Heart right ventricle (tissue), 16 donors: ENCODE data around the gene PAX2. TPM values are rescaled to one million over a fixed set of nuclear protein-coding genes. Genes with fewer than 3 reads are reported as not detected.

Experiments used
- ATAC-seq, 8 donors: fragments of 200-7000 bp; cut with Tn5 transposase; one replicate each; pipeline ENCODE4 v1.9.1; 2020; ENCODE audit warnings: mild to moderate bottlenecking in 8 of 8, moderate library complexity in 8 of 8, moderate number of reproducible peaks in 1 of 8
- DNase-seq, 2 donors: peaks; one replicate each; pipeline ENCODE4 v3.0.0-alpha.2; 2020
- H3K27ac ChIP-seq, 10 donors: fragments of 200-600 bp; sonication (generic) in 2 of 10; one replicate each; pipeline versions ENCODE4 v1.5.0 to v1.8.0; 2020 to 2022; ENCODE audit warnings: mild to moderate bottlenecking in 3 of 10
- H3K27me3 ChIP-seq, 7 donors: fragments of 200-600 bp; one replicate each; pipeline ENCODE4 v1.8.0; 2021 to 2022; ENCODE audit warnings: mild to moderate bottlenecking in 2 of 7
- H3K36me3 ChIP-seq, 9 donors: fragments of 200-600 bp; sonication (generic) in 1 of 9; one replicate each; pipeline versions ENCODE4 v1.5.0 to v1.8.0; 2020 to 2022; ENCODE audit warnings: mild to moderate bottlenecking in 2 of 9
- H3K4me1 ChIP-seq, 9 donors: fragments of 200-600 bp; sonication (generic) in 1 of 9; one replicate each; pipeline versions ENCODE4 v1.5.0 to v1.8.0; 2020 to 2022; ENCODE audit warnings: mild to moderate bottlenecking in 4 of 9
- H3K4me3 ChIP-seq, 10 donors: fragments of 200-600 bp; sonication (generic) in 2 of 10; one replicate each; pipeline versions ENCODE4 v1.5.0 to v1.8.0; 2020 to 2022; ENCODE audit warnings: mild to moderate bottlenecking in 7 of 10, moderate library complexity in 2 of 10
- H3K9me3 ChIP-seq, 11 donors: fragments of 200-600 bp in 10 of 11; sonication (generic) in 2 of 11; one replicate each; pipeline versions ENCODE4 v1.5.0 to v1.8.0; 2013 to 2022; ENCODE audit warnings: mild to moderate bottlenecking in 2 of 11, control low read depth in 1 of 11, moderate library complexity in 1 of 11
- WGBS, 2 donors: extraction: QIAGEN DNeasy Blood & Tissue Kit; methylation state at CpG; one replicate each; pipeline ENCODE4 v1.1.7; 2013; ENCODE audit warnings: inconsistent platforms in 1 of 2; 5-methylcytosine and 5-hydroxymethylcytosine counted together
- intact Hi-C, 10 donors: fragments of 100-400 bp; cut with DNase I; formaldehyde crosslinking; loops; one replicate each; pipeline versions ENCODE4 v1.11.1 to v1.14.2; 2022
- polyA plus RNA-seq, 2 donors: library from polyadenylated mRNA; stranded (reverse); fragments of 200-250 nt; gene quantifications; one replicate each; pipeline ENCODE4 v1.2.3, GENCODE V29; 2013
- total RNA-seq, 10 donors: library from RNA; stranded (reverse); fragmentation: NEBNext Ultra II Directional in 3 of 10; extraction: Animal tissue kit (Norgen Biotek cat#: 25700) in 3 of 10; gene quantifications; one replicate each; pipeline versions ENCODE4 v1.2.1 to v1.2.4, GENCODE V29; 2021 to 2023
- TF ChIP-seq, protein P1 (sequence below), 9 donors: fragments of 200-600 bp; sonication (generic) in 2 of 9; IDR thresholded peaks; one replicate each; pipeline versions ENCODE4 v1.5.0 to v1.8.0; 2021 to 2022; ENCODE audit warnings: antibody characterized with exemption in 9 of 9, mild to moderate bottlenecking in 5 of 9, moderate library complexity in 1 of 9
- donor health status: Arrhythmogenic right ventricular cardiomyopathy.
- donor health status: ischemic (EF 13 %, LVEDD 7.1; RV severe dilation, severe dysfunction).
- donor health status: healthy with polysubstance abuse.
- donor health status: DM: no; HTN: yes; CAD: no.
- donor health status: DM: no; HTN: no; CAD: no.
- donor health status: ischemic (EF 25% LVEDD 6.9; RV normal size, moderate dysfunction).
- donor health status: ischemic (EF 25% LVEDD 5.7; RV mildly dilated, moderate dysfunction).
- donor health status: healthy.
- donor health status: DM: yes; HTN: yes; CAD: no.
- donor health status: Ischemic cardiomyopathy.
- donor health status: ischemic (EF 35%, LVEDD 5.7; RV mildly dilated, moderate dysfunction).
- donor health status: nonischemic (EF 11% LVEDD 7.7; RV severe dilation, severe dysfunction).
- donor health status: DM: yes; HTN: yes; CAD: no.
- donor health status: PGD.
- donor health status: ischemic (EF 29% LVEDD 5.4; RV normal size, mild dysfunction).
- donor health status: nonischemic (EF 23%, LVEDD 6.1; RV moderate dilation, normal function).

The PAX2 gene
- total and polyA plus RNA-seq, 12 donors = not detected

GRCh38 chr10:100831742-100832141 lies 86.4 kb downstream of the PAX2 start:
- TF ChIP-seq, protein P1, sequence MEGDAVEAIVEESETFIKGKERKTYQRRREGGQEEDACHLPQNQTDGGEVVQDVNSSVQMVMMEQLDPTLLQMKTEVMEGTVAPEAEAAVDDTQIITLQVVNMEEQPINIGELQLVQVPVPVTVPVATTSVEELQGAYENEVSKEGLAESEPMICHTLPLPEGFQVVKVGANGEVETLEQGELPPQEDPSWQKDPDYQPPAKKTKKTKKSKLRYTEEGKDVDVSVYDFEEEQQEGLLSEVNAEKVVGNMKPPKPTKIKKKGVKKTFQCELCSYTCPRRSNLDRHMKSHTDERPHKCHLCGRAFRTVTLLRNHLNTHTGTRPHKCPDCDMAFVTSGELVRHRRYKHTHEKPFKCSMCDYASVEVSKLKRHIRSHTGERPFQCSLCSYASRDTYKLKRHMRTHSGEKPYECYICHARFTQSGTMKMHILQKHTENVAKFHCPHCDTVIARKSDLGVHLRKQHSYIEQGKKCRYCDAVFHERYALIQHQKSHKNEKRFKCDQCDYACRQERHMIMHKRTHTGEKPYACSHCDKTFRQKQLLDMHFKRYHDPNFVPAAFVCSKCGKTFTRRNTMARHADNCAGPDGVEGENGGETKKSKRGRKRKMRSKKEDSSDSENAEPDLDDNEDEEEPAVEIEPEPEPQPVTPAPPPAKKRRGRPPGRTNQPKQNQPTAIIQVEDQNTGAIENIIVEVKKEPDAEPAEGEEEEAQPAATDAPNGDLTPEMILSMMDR (IDR thresholded peaks at IDR 0.05) = no peak
- Histone ChIP-seq H3K27me3 (peaks cover 37 to 100% (median 94%) of the 10 kb centered on the region in 7 donors), H3K36me3 (no peaks in the 10 kb centered on the region), H3K4me3 (no peak overlapping the region), H3K9me3 (no peaks in the 10 kb centered on the region), H3K27ac (no peak overlapping the region), H3K4me1 (peaks cover 12 to 36% (median 29%) of the 10 kb centered on the region in 9 donors)
- DNase-seq (no peak), ATAC-seq (no peak)
- intact Hi-C loops = no loop called here
- WGBS, 2 donors = 83 to 91% methylated on average over 1 of the region's 1 CpG

DNA sequence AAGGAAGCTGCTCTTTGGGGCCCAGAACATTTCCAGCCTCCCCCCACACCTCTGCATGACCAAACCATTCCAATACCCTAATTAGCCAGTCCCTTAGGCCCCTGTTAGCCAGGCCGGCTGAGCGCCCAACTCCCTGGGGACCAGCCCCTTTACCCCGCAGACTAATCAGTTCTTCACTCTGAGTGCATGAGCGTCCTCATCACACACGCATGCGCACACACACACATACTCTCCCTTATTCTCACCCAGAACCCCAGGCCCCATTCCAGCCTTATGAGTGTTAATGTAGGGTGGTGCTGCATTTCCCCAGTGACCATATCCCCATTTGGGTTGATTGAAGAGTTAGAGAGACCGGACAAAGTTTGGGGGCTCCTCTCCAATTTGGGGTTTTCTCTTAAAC lies 90.4 kb downstream of the PAX2 start:
- intact Hi-C loops = loop anchor here in 1 of 10 donors (5.0 kb wide), 1 partner anchor 706 kb away; no protein-coding TSS in a partner anchor
- Histone ChIP-seq H3K27me3 (peaks cover 8 to 90% (median 83%) of the 10 kb centered on the region in 7 donors), H3K9me3 (peaks cover 0 to 6% (median 0%) of the 10 kb centered on the region in 11 donors), H3K4me3 (no peak overlapping the region), H3K27ac (no peak overlapping the region), H3K36me3 (no peaks in the 10 kb centered on the region), H3K4me1 (no peaks in the 10 kb centered on the region)
- ATAC-seq = no peak
- no peak for DNase-seq
- WGBS, 2 donors = 73 to 85% methylated on average over 7 of the region's 7 CpGs
- TF ChIP-seq, protein P1 (IDR thresholded peaks at IDR 0.05) = no peak

GRCh38 chr10:100836891-100837290 lies 91.5 kb downstream of the PAX2 start:
- H3K4me1 ChIP-seq = no peaks in the 10 kb centered on the region
- H3K9me3 ChIP-seq = peaks cover 0 to 11% (median 0%) of the 10 kb centered on the region in 11 donors
- TF ChIP-seq, protein P1 (IDR thresholded peaks at IDR 0.05) = no peak
- DNase-seq = no peak
- H3K36me3 ChIP-seq = no peaks in the 10 kb centered on the region
- ATAC-seq = no peak
- no peak overlapping the region for H3K4me3 ChIP-seq
- H3K27ac ChIP-seq = no peak overlapping the region
- intact Hi-C loops = loop anchor here in 1 of 10 donors (5.0 kb wide), 1 partner anchor 705 kb away; no protein-coding TSS in a partner anchor
- H3K27me3 ChIP-seq = peaks cover 0 to 85% (median 79%) of the 10 kb centered on the region in 7 donors

DNA sequence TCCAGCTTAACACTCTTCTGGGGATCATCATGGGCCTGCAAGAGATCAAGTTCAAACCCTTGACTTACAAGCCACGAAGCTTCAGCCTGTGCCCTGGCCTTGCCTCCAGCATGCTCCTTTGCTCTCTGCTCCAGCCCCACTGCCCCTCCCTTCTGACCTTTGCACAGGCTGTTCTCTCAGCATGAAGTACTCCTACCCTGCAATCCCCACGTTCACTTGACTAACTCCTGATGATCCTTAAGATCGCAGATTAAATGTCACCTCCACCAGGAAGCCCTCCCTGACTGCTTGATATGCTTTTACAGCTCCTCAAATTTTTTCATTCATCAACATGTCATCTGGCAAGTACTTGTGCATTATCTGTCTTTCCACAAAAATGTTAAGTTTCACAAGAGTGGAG lies 91.9 kb downstream of the PAX2 start:
- Histone ChIP-seq H3K27me3 (peaks cover 0 to 84% (median 78%) of the 10 kb centered on the region in 7 donors), H3K4me3 (no peak overlapping the region)

More for the DNA sequence above, 91.9 kb downstream of the PAX2 start:
- intact Hi-C loops = loop anchor here in 1 of 10 donors (5.0 kb wide), 1 partner anchor 705 kb away; no protein-coding TSS in a partner anchor
- no peak for DNase-seq
- TF ChIP-seq, protein P1 (IDR thresholded peaks at IDR 0.05) = no peak
- Histone ChIP-seq H3K9me3 (peaks cover 0 to 11% (median 0%) of the 10 kb centered on the region in 11 donors), H3K36me3 (no peaks in the 10 kb centered on the region), H3K4me1 (no peaks in the 10 kb centered on the region), H3K27ac (no peak overlapping the region)
- ATAC-seq = no peak
- 48 to 55% methylated on average over 3 of the region's 3 CpGs for WGBS, 2 donors
